Endodermal cell (in vitro differentiated cells): ENCODE results near the gene ZNF592. TPM values are rescaled to one million over a fixed set of nuclear protein-coding genes. Genes with fewer than 3 reads are reported as not detected.

Experiments
- DNase-seq: peaks from one replicate; pipeline ENCODE4 v3.0.0-alpha.2; 2017
- H3K27ac ChIP-seq: 2 replicates; pipeline ENCODE4 v1.5.1; 2013; ENCODE audit warnings: mild to moderate bottlenecking, low read depth, low read length, moderate library complexity
- H3K27me3 ChIP-seq: 2 replicates; pipeline ENCODE4 v1.6.1; 2013; ENCODE audit warnings: mild to moderate bottlenecking, low read length, moderate library complexity; ENCODE audit not compliant: insufficient read depth, control insufficient read depth, poor library complexity, severe bottlenecking
- H3K36me3 ChIP-seq: 2 replicates; pipeline ENCODE4 v1.7.0; 2013; ENCODE audit warnings: mild to moderate bottlenecking, low read length, moderate library complexity; ENCODE audit not compliant: control insufficient read depth, insufficient read depth
- H3K4me1 ChIP-seq: one replicate; pipeline ENCODE4 v1.7.0; 2013; ENCODE audit warnings: low read length; ENCODE audit not compliant: control insufficient read depth, insufficient read depth
- H3K4me3 ChIP-seq: 2 replicates; pipeline ENCODE4 v1.5.1; 2013; ENCODE audit warnings: mild to moderate bottlenecking, low read length, moderate library complexity
- H3K9ac ChIP-seq: 2 replicates; pipeline ENCODE4 v1.6.1; 2013; ENCODE audit warnings: mild to moderate bottlenecking, low read length, moderate library complexity; ENCODE audit not compliant: poor library complexity, severe bottlenecking; ENCODE audit errors: extremely low read depth
- H3K9me3 ChIP-seq: 2 replicates; pipeline ENCODE4 v1.6.1; 2013; ENCODE audit warnings: mild to moderate bottlenecking, low read length, moderate library complexity; ENCODE audit not compliant: control insufficient read depth
- H3K27ac Mint-ChIP-seq: 2 replicates; pipeline ENCODE4 v1.8.0; 2020; ENCODE audit warnings: mixed read lengths
- H3K27me3 Mint-ChIP-seq: 2 replicates; pipeline ENCODE4 v1.8.0; 2021; ENCODE audit warnings: mild to moderate bottlenecking, mixed read lengths; ENCODE audit not compliant: insufficient read depth
- H3K36me3 Mint-ChIP-seq: 2 replicates; pipeline ENCODE4 v1.8.0; 2020; ENCODE audit warnings: low read depth, mixed read lengths
- H3K4me1 Mint-ChIP-seq: 2 replicates; pipeline ENCODE4 v1.8.0; 2020; ENCODE audit warnings: mixed read lengths
- H3K4me3 Mint-ChIP-seq: 2 replicates; pipeline ENCODE4 v1.8.0; 2020; ENCODE audit warnings: mild to moderate bottlenecking, moderate library complexity, mixed read lengths
- H3K9me3 Mint-ChIP-seq: 2 replicates; pipeline ENCODE4 v1.8.0; 2020; ENCODE audit warnings: mild to moderate bottlenecking, mixed read lengths
- WGBS, 2 experiments: methylation state at CpG; one replicate each; pipeline versions ENCODE4 v1.1.5 to v1.1.7; 2013; ENCODE audit warnings: missing lambda C conversion rate in 2 of 2, mixed read lengths in 1 of 2; ENCODE audit not compliant: insufficient coverage in 1 of 2, insufficient read length in 1 of 2; 5-methylcytosine and 5-hydroxymethylcytosine counted together
- total RNA-seq, 2 donors: library from RNA; stranded (reverse); fragmentation: NEBNext Ultra II Directional in 1 of 2; extraction: Animal tissue kit (Norgen Biotek cat#: 25700) in 1 of 2; gene quantifications; 2 replicates in 1 of 2; 3 replicates in 1 of 2; pipeline ENCODE4 v1.2.1, GENCODE V29; 2021
- TF ChIP-seq, protein P1 (sequence below): fragments of 200-600 bp; sonication (generic); conservative IDR thresholded peaks from 2 replicates; pipeline ENCODE4 v1.5.0; 2021; ENCODE audit warnings: antibody characterized with exemption, mild to moderate bottlenecking

Gene ZNF592
- total RNA-seq, 2 donors from 2014 or later = 33.3 to 35.2 TPM

DNA sequence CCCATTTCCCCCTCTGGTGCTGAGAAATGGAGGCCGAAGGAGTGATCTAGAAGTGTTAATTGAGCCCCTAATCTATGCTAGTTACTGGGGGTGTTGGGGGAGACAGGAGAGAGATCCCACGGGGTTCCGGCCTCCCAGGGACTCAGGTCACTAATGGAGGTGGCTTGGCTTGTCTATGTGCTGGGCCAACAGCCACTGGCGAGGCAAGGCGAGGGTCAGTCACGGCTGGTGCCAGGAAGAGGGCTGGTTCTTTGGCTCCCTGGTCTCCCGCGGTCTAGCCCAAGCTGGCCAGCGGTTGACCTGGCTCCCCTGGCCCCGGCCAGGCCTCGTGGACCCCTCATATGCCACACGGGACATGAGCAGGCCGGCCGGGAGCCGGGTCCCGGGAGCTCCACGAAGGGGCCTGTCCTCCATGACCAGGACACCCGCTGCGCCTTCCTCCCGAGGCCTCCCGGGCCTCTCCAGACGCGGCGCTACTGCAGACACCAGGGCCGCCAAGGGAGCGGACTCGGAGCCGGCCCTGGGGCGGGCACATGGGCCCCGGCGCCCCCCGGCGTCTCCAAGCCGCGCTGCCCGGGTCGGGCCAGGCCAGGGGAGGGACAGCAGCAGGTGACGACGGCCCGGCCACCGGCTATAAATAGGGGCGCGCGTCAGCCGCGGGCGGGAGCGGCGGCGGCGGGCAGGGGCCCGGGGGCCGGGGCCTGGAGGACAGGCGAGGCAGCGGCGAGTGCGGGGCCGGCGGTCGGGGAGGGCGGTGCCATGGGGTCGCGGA, 68.5 kb downstream of the ZNF592 start, which contains the start of gene ALPK3:
ALPK3 (plus strand) TSS at position 663 of the 772 bp plus-strand sequence; CDS start at position 760, 97 bp downstream.
- peaks cover 27% of the 10 kb centered on the region for H3K36me3 ChIP-seq
- H3K4me1 Mint-ChIP-seq = peaks cover 36% of the 10 kb centered on the region
- peak within 1 kb of the TSS; percentile 92 for H3K27ac ChIP-seq
- H3K9me3 ChIP-seq = no peaks in the 10 kb centered on the region
- 25 to 63% methylated on average over 16 to 63 of the region's 63 CpGs for WGBS, 2 experiments
- H3K27me3 ChIP-seq = no peaks in the 10 kb centered on the region
- TF ChIP-seq, protein P1, sequence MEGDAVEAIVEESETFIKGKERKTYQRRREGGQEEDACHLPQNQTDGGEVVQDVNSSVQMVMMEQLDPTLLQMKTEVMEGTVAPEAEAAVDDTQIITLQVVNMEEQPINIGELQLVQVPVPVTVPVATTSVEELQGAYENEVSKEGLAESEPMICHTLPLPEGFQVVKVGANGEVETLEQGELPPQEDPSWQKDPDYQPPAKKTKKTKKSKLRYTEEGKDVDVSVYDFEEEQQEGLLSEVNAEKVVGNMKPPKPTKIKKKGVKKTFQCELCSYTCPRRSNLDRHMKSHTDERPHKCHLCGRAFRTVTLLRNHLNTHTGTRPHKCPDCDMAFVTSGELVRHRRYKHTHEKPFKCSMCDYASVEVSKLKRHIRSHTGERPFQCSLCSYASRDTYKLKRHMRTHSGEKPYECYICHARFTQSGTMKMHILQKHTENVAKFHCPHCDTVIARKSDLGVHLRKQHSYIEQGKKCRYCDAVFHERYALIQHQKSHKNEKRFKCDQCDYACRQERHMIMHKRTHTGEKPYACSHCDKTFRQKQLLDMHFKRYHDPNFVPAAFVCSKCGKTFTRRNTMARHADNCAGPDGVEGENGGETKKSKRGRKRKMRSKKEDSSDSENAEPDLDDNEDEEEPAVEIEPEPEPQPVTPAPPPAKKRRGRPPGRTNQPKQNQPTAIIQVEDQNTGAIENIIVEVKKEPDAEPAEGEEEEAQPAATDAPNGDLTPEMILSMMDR = peak; percentile 58
- no peaks in the 10 kb centered on the region for H3K9me3 Mint-ChIP-seq
- H3K9ac ChIP-seq = peak within 1 kb of the TSS; percentile 98
- H3K27ac Mint-ChIP-seq = peak within 1 kb of the TSS; percentile 99
- peak within 1 kb of the TSS; percentile 89 for H3K4me3 ChIP-seq
- H3K4me3 Mint-ChIP-seq = peak within 1 kb of the TSS; percentile 89
- peak; percentile 88 for DNase-seq
- peaks cover 20% of the 10 kb centered on the region for H3K4me1 ChIP-seq
- no peaks in the 10 kb centered on the region for H3K27me3 Mint-ChIP-seq
- peaks cover 16% of the 10 kb centered on the region for H3K36me3 Mint-ChIP-seq

GRCh38 chr15:84817466-84818081, 69.2 kb downstream of the ZNF592 start:
- Mint-ChIP-seq H3K36me3 (peaks cover 21% of the 10 kb centered on the region), H3K27me3 (no peaks in the 10 kb centered on the region), H3K27ac (peak overlapping the region; percentile 99), H3K9me3 (no peaks in the 10 kb centered on the region), H3K4me1 (peaks cover 39% of the 10 kb centered on the region), H3K4me3 (peak overlapping the region; percentile 89)
- Histone ChIP-seq H3K27me3 (no peaks in the 10 kb centered on the region), H3K36me3 (peaks cover 34% of the 10 kb centered on the region), H3K9me3 (no peaks in the 10 kb centered on the region), H3K27ac (peak overlapping the region; percentile 92), H3K9ac (peak overlapping the region; percentile 98), H3K4me1 (peaks cover 20% of the 10 kb centered on the region), H3K4me3 (peak overlapping the region; percentile 89)
- WGBS, 2 experiments = 10 to 11% methylated on average over 2 to 27 of the region's 27 CpGs
- DNase-seq = peak; percentile 88
- TF ChIP-seq, protein P1 = no peak

- 55 to 65% methylated on average over 9 of the region's 9 CpGs for WGBS, 2 experiments
- Histone ChIP-seq H3K27ac (peak overlapping the region; percentile 92), H3K4me3 (peak overlapping the region; percentile 89), H3K4me1 (peaks cover 20% of the 10 kb centered on the region), H3K36me3 (peaks cover 43% of the 10 kb centered on the region), H3K9me3 (no peaks in the 10 kb centered on the region), H3K27me3 (no peaks in the 10 kb centered on the region), H3K9ac (peak overlapping the region; percentile 98)
- H3K27ac Mint-ChIP-seq = peak overlapping the region; percentile 99
- H3K36me3 Mint-ChIP-seq = peaks cover 25% of the 10 kb centered on the region
- peak overlapping the region; percentile 89 for H3K4me3 Mint-ChIP-seq
- H3K27me3 Mint-ChIP-seq = no peaks in the 10 kb centered on the region
- DNase-seq = peak; percentile 87
- TF ChIP-seq, protein P1 = peak; percentile 32
- H3K4me1 Mint-ChIP-seq = peaks cover 39% of the 10 kb centered on the region
- H3K9me3 Mint-ChIP-seq = no peaks in the 10 kb centered on the region
These were observed 70.1 kb downstream of the ZNF592 start for GRCh38 chr15:84818261-84819131.
